ELF-1 (cell line): Measurements from ENCODE around the gene GTF2H2C_2.
"Not testable (repeated sequence)": the region's sequence is repeated elsewhere in the genome, so short reads cannot be mapped to it uniquely, and the experiment has no call there.

ENCODE experiments used
- DNase-seq: peaks from one replicate; pipeline ENCODE4 v3.0.0-alpha.2; 2016; ENCODE audit warnings: low read depth, low spot score

Gene GTF2H2C_2

GRCh38 chr5:70415117-70415516 is at the start of gene GTF2H2C_2:
TSS of gene GTF2H2C_2 (plus strand) at chr5:70415368.
- not testable (repeated sequence) for DNase-seq

- DNase-seq: not testable (repeated sequence)
Observed at GRCh38 chr5:70400984-70401686, 14.0 kb upstream of the GTF2H2C_2 start.

GRCh38 chr5:70421322-70421721 is 6.2 kb downstream of the GTF2H2C_2 start:
- not testable (repeated sequence) for DNase-seq

GRCh38 chr5:70423215-70423614 is 8.0 kb downstream of the GTF2H2C_2 start:
- not testable (repeated sequence) for DNase-seq

- not testable (repeated sequence) for DNase-seq
Observed at GRCh38 chr5:70438518-70438917, 23.4 kb downstream of the GTF2H2C_2 start.

- not testable (repeated sequence) for DNase-seq
Observed at GRCh38 chr5:70449565-70449964, 34.4 kb downstream of the GTF2H2C_2 start.

GRCh38 chr5:70451249-70451984 is 36.2 kb downstream of the GTF2H2C_2 start:
- DNase-seq: not testable (repeated sequence)

- DNase-seq: not testable (repeated sequence)
Observed at GRCh38 chr5:70457093-70457492, 41.9 kb downstream of the GTF2H2C_2 start.

GRCh38 chr5:70459188-70459587 is 44.0 kb downstream of the GTF2H2C_2 start:
- DNase-seq: not testable (repeated sequence)

- DNase-seq: not testable (repeated sequence)
Observed at GRCh38 chr5:70461984-70462383, 46.8 kb downstream of the GTF2H2C_2 start.

GRCh38 chr5:70464019-70464637 is 49.0 kb downstream of the GTF2H2C_2 start:
- DNase-seq: not testable (repeated sequence)

GRCh38 chr5:70469926-70470509 is 54.9 kb downstream of the GTF2H2C_2 start:
- DNase-seq: not testable (repeated sequence)
